ENCODE measurements around the gene PARD3B.

PARD3B gene

DNA sequence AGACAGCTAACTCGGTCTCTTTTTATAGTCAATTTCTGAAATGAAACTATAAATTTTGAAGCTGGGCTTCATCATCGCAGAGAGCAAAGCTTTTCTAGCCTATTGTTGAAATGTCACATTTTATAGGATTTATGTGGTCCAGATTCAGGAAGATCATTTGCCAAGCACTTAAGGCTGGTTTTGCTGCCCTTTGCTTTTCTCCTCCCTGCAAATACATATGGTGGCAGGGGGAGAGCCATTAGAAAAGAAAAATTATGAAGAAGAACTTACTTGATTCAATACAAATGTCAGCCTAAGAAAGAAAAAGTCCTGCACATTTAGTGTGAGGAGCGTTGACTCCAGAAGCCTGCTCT is 930.1 kb downstream of the PARD3B start:
- TF ChIP-seq, protein P1, sequence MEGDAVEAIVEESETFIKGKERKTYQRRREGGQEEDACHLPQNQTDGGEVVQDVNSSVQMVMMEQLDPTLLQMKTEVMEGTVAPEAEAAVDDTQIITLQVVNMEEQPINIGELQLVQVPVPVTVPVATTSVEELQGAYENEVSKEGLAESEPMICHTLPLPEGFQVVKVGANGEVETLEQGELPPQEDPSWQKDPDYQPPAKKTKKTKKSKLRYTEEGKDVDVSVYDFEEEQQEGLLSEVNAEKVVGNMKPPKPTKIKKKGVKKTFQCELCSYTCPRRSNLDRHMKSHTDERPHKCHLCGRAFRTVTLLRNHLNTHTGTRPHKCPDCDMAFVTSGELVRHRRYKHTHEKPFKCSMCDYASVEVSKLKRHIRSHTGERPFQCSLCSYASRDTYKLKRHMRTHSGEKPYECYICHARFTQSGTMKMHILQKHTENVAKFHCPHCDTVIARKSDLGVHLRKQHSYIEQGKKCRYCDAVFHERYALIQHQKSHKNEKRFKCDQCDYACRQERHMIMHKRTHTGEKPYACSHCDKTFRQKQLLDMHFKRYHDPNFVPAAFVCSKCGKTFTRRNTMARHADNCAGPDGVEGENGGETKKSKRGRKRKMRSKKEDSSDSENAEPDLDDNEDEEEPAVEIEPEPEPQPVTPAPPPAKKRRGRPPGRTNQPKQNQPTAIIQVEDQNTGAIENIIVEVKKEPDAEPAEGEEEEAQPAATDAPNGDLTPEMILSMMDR (IDR thresholded peaks at IDR 0.05; ENCODE audit: low read depth, low read length, missing control alignments), result no peak
- H3K36me3 ChIP-seq (replicated peaks), result no peaks in the 10 kb centered on the region
- H3K27me3 ChIP-seq (replicated peaks), result no peaks in the 10 kb centered on the region
- in situ Hi-C loops (cut with HindIII; ENCODE audit: low pct_ligation_motif_present, low sequenced_read_pairs), result no loop called here
- DNase-seq, result no peak
- H3K27ac ChIP-seq, result no peak overlapping the region
- no peak overlapping the region for H3K4me3 ChIP-seq (ENCODE audit: low read depth, low read length)

DNA sequence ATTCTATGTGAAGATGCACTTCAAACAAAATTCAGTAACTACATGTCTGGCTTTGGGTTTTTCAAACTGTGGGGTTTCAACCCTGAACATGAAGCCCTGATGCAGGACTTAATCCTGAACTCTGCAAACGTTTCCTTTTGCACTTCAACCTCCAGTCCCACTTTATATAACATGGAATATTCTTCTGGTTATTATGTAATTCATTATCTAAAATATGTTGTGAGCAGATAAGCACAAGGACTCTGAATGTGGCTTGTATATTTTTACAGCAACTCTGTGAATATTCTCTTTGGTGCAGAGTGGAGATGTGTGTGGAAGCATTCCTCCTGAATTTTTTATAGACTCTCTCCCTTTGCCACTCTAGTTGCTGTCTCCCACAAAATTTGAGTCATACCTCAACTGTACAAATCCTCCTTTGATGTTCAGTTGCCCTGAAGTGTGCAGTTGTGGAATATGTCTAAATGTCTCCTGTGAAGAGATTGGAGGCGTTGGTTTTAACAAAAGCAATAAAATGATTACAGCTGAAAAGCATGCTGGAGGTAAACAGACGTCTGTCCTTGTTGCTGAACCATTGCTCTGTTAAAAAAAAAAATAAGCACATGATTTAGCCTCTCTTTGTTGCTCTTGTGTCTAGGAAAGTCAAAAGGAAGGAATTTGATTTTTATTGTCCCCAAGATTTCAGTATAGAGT is 931.9 kb downstream of the PARD3B start:
- no peak overlapping the region for H3K4me3 ChIP-seq (ENCODE audit: low read depth, low read length)
- H3K36me3 ChIP-seq (replicated peaks), result no peaks in the 10 kb centered on the region
- H3K27ac ChIP-seq, result no peak overlapping the region
- TF ChIP-seq, protein P1 (IDR thresholded peaks at IDR 0.05; ENCODE audit: low read depth, low read length, missing control alignments), result no peak
- no peak for DNase-seq
- no peaks in the 10 kb centered on the region for H3K27me3 ChIP-seq (replicated peaks)
- in situ Hi-C loops (cut with HindIII; ENCODE audit: low pct_ligation_motif_present, low sequenced_read_pairs), result no loop called here

DNA sequence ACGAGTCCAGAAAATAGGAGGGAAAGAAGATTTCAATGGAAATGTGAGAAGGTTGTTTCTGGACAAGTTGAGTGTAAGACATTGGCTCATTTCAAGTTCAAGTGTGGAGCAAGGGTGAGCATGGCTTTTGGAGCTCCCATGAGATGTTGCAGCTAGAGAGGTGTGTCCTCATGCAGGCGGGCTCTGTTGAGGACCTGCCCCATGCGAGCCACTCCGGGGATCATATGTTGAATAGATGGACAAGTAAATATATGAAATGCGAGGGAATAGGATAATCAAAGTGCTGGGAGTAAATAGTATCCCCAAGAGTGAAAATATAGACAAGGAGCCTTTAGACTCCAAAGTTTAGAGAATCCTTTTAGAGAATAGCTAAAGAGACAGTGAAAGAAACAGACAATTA is 936.6 kb downstream of the PARD3B start:
- in situ Hi-C loops (cut with HindIII; ENCODE audit: low pct_ligation_motif_present, low sequenced_read_pairs), result no loop called here
- TF ChIP-seq, protein P1 (IDR thresholded peaks at IDR 0.05; ENCODE audit: low read depth, low read length, missing control alignments), result no peak
- H3K27me3 ChIP-seq (replicated peaks), result no peaks in the 10 kb centered on the region
- H3K36me3 ChIP-seq (replicated peaks), result no peaks in the 10 kb centered on the region
- H3K4me3 ChIP-seq (ENCODE audit: low read depth, low read length), result no peak overlapping the region
- DNase-seq, result no peak
- H3K27ac ChIP-seq, result no peak overlapping the region

DNA sequence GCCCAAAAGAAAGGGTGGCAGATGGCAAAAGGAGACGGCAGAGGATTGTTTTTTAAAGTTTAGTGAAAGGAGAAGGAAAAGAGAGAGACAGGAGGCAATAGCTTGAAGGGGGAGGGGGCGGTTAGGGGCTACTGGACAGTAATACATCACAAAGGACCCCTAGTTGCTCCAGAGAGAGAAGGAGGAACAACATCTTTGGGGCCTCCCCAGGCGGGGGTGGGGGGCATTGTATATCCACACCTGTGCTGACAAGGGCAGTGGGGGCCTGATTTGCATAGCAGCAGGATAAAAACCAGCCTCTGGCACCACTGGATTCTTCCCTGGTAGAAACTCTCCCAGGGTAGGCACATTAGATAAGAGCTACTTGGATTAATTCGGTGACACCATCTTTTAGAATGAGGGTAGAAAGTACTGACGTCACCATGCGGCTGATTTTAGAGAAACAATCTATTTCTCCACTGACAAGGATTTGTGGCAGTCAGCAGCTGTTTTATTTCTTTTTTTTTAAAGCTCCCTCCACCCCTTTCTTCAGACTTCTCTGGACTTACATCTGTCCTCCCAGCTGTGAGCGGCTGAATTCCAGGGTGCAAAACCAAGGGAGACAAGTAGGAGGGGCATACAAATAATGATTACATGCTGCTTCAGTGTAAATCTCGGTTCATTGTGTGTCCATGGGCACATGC is 937.3 kb downstream of the PARD3B start:
- H3K4me3 ChIP-seq (ENCODE audit: low read depth, low read length), result no peak overlapping the region
- H3K27ac ChIP-seq, result no peak overlapping the region
- TF ChIP-seq, protein P1 (IDR thresholded peaks at IDR 0.05; ENCODE audit: low read depth, low read length, missing control alignments), result no peak
- in situ Hi-C loops (cut with HindIII; ENCODE audit: low pct_ligation_motif_present, low sequenced_read_pairs), result no loop called here
- no peaks in the 10 kb centered on the region for H3K36me3 ChIP-seq (replicated peaks)
- DNase-seq, result no peak
- no peaks in the 10 kb centered on the region for H3K27me3 ChIP-seq (replicated peaks)

DNA sequence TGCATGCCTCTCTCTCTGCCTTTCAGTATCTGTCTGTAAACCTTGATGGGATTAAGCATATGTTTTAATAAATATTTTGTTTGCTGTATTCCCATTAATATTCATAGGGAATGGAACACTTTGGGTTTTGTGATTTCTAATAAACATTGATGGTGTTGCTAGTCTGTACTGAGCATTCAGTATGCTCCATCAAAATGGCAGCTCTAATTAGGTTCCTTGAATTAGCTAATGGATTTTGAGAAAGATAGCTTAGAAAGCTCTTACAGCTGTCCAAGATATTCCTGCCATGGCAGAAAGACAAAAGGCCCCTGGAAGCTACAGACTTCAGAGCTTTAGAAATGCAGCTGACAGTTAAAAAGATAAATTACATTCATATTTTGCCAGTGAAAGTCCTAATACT is 937.8 kb downstream of the PARD3B start:
- Histone ChIP-seq H3K27me3 (replicated peaks) (no peaks in the 10 kb centered on the region), H3K4me3 (ENCODE audit: low read depth, low read length) (no peak overlapping the region), H3K27ac (no peak overlapping the region), H3K36me3 (replicated peaks) (no peaks in the 10 kb centered on the region)
- TF ChIP-seq, protein P1 (IDR thresholded peaks at IDR 0.05; ENCODE audit: low read depth, low read length, missing control alignments), result no peak
- no peak for DNase-seq
- in situ Hi-C loops (cut with HindIII; ENCODE audit: low pct_ligation_motif_present, low sequenced_read_pairs), result no loop called here

Data from brain microvascular endothelial cell (primary cell).